ENCODE measurements around the gene GPSM1. TPM values are rescaled to one million over a fixed set of nuclear protein-coding genes. Genes with fewer than 3 reads are reported as not detected.

The GPSM1 gene
- total RNA-seq, 1 experiment from 2014 or later, result 24.7 TPM

DNA sequence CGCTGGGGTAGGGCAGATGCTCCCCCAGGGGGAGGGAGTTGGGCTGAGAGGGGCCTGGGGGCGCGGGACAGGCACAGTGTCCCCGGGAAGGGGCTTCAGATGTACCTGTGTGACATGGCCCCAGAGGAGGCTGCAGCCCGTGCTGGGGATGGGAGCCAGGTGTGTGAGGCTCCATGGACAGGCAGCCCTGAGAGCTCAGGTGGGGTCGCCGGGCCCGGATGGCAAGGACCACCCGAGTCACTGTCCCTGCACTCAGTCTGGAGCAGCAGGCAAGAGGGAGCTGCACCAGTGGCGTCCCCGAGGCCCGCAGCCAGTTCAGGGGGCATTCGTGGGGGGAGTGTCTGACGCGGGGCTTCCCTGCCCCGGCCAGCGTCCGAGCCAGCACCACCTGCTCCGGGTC is 42.4 kb upstream of the GPSM1 start:
- peaks cover 3% of the 10 kb centered on the region for H3K23me2 ChIP-seq (ENCODE audit: insufficient read length, low read depth, low read length, poor library complexity, severe bottlenecking)
- no peak overlapping the region for H3K27ac ChIP-seq (ENCODE audit: insufficient read length, low read depth, low read length)
- no peaks in the 10 kb centered on the region for H4K20me1 ChIP-seq (ENCODE audit: control insufficient read depth, insufficient read depth, insufficient read length)
- H3K79me2 ChIP-seq (ENCODE audit: insufficient read depth, low read length), result no peaks in the 10 kb centered on the region
- no peak overlapping the region for H3K14ac ChIP-seq (ENCODE audit: insufficient read depth, low read length)
- DNase-seq, result no peak
- no peak overlapping the region for H2AK5ac ChIP-seq (ENCODE audit: insufficient read length, low read length)
- no peak overlapping the region for H3K23ac ChIP-seq (ENCODE audit: insufficient read length, low read depth, low read length)
- Mint-ChIP-seq H3K27ac (no peak overlapping the region), H3K4me3 (no peak overlapping the region), H3K9me3 (peaks cover 0 to 2% of the 10 kb centered on the region in 2 experiments; a peak in 2 of 5 replicates), H3K27me3 (ENCODE audit: low read depth) (peaks cover 8% of the 10 kb centered on the region), H3K36me3 (ENCODE audit: insufficient read depth in 1 of 3, low read depth in 3 of 3) (no peaks in the 10 kb centered on the region), H3K4me1 (peaks cover 4 to 7% of the 10 kb centered on the region in 2 experiments; a peak in 2 of 4 replicates)
- TF ChIP-seq, protein P1, sequence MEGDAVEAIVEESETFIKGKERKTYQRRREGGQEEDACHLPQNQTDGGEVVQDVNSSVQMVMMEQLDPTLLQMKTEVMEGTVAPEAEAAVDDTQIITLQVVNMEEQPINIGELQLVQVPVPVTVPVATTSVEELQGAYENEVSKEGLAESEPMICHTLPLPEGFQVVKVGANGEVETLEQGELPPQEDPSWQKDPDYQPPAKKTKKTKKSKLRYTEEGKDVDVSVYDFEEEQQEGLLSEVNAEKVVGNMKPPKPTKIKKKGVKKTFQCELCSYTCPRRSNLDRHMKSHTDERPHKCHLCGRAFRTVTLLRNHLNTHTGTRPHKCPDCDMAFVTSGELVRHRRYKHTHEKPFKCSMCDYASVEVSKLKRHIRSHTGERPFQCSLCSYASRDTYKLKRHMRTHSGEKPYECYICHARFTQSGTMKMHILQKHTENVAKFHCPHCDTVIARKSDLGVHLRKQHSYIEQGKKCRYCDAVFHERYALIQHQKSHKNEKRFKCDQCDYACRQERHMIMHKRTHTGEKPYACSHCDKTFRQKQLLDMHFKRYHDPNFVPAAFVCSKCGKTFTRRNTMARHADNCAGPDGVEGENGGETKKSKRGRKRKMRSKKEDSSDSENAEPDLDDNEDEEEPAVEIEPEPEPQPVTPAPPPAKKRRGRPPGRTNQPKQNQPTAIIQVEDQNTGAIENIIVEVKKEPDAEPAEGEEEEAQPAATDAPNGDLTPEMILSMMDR (conservative IDR thresholded peaks at IDR 0.05), result no peak
- no peaks in the 10 kb centered on the region for H3K4me1 ChIP-seq (ENCODE audit: insufficient read depth, low read length)
- H3T11ph ChIP-seq (ENCODE audit: low read length), result no peak overlapping the region
- no peaks in the 10 kb centered on the region for H3K27me3 ChIP-seq (ENCODE audit: insufficient read depth, low read length)
- no peak overlapping the region for H2BK15ac ChIP-seq (ENCODE audit: low read depth, low read length)
- no peak overlapping the region for H2BK120ac ChIP-seq (ENCODE audit: low read depth, low read length, poor library complexity, severe bottlenecking)
- WGBS (ENCODE audit: extremely low coverage, insufficient read length, low lambda C conversion rate), result no CpG with 5 or more reads among the region's 19 CpGs
- H3K9ac ChIP-seq (ENCODE audit: extremely low read depth, insufficient read length, low read length), result no peak overlapping the region
- no peak overlapping the region for H4K5ac ChIP-seq (ENCODE audit: insufficient read length, low read depth, low read length)
- H2AFZ ChIP-seq (ENCODE audit: low read length), result no peak overlapping the region
- H3K4me2 ChIP-seq (ENCODE audit: insufficient read depth, insufficient read length, low read length), result no peak overlapping the region
- no peak overlapping the region for H2BK12ac ChIP-seq (ENCODE audit: insufficient read length, low read depth, low read length)
- H3K4ac ChIP-seq (ENCODE audit: low read depth, low read length), result no peak overlapping the region
- no peak overlapping the region for H2BK5ac ChIP-seq (ENCODE audit: insufficient read length, low read length)
- H3K18ac ChIP-seq (ENCODE audit: insufficient read length, low read depth, low read length), result no peak overlapping the region
- H4K8ac ChIP-seq (replicated peaks; ENCODE audit: insufficient read length, low read depth, low read length), result no peak overlapping the region
- no peak overlapping the region for H4K91ac ChIP-seq (ENCODE audit: insufficient read length, low read depth, low read length)
- no peaks in the 10 kb centered on the region for H3K9me3 ChIP-seq (ENCODE audit: control insufficient read depth, low read depth, low read length)
- no peak overlapping the region for H3K56ac ChIP-seq (ENCODE audit: insufficient read length, low read depth, low read length)
- H3K79me1 ChIP-seq (ENCODE audit: insufficient read depth, low read depth, low read length, poor library complexity, severe bottlenecking), result no peaks in the 10 kb centered on the region
- no peak overlapping the region for H2BK20ac ChIP-seq (ENCODE audit: low read depth, low read length, poor library complexity, severe bottlenecking)
